ENCODE results near the gene NLGN1. TPM values are rescaled to one million over a fixed set of nuclear protein-coding genes. Genes with fewer than 3 reads are reported as not detected.

NLGN1 gene
- total RNA-seq, 4 donors from 2014 or later, result 0.80 to 4.4 (median 1.8) TPM

GRCh38 chr3:173841334-173841733 lies 443.8 kb downstream of the NLGN1 start:
- intact Hi-C loops (cut with DNase I; ENCODE audit: low total_unique reads), result no loop called here
- no peak overlapping the region for H3K4me3 ChIP-seq (ENCODE audit: low read depth, poor library complexity, severe bottlenecking)
- no peak for DNase-seq (ENCODE audit: low spot score in 2 of 2)
- TF ChIP-seq CTCF (IDR thresholded peaks at IDR 0.05) (no peak), POLR2A (IDR thresholded peaks at IDR 0.05) (no peak)
- WGBS, 2 donors, result 81 to 85% methylated on average over 1 of the region's 1 CpG

- intact Hi-C loops (cut with DNase I; ENCODE audit: low total_unique reads), result no loop called here
- 78 to 80% methylated on average over 3 of the region's 3 CpGs for WGBS, 2 donors
- no peak for DNase-seq (ENCODE audit: low spot score in 2 of 2)
- TF ChIP-seq POLR2A (IDR thresholded peaks at IDR 0.05), result no peak
- no peak for TF ChIP-seq CTCF (IDR thresholded peaks at IDR 0.05)
- H3K4me3 ChIP-seq (ENCODE audit: low read depth, poor library complexity, severe bottlenecking), result no peak overlapping the region
These were observed 445.5 kb downstream of the NLGN1 start for GRCh38 chr3:173843060-173843459.

- H3K4me3 ChIP-seq (ENCODE audit: low read depth, poor library complexity, severe bottlenecking), result no peak overlapping the region
- no peak for DNase-seq (ENCODE audit: low spot score in 2 of 2)
- WGBS, 2 donors, result 48 to 56% methylated on average over 2 of the region's 2 CpGs
- TF ChIP-seq CTCF (IDR thresholded peaks at IDR 0.05), result no peak
- TF ChIP-seq POLR2A (IDR thresholded peaks at IDR 0.05), result no peak
- intact Hi-C loops (cut with DNase I; ENCODE audit: low total_unique reads), result no loop called here
These were observed 449.0 kb downstream of the NLGN1 start for GRCh38 chr3:173846584-173846983.

GRCh38 chr3:173849489-173849888 lies 451.9 kb downstream of the NLGN1 start:
- intact Hi-C loops (cut with DNase I; ENCODE audit: low total_unique reads), result no loop called here
- no peak overlapping the region for H3K4me3 ChIP-seq (ENCODE audit: low read depth, poor library complexity, severe bottlenecking)
- 63 to 72% methylated on average over 4 of the region's 4 CpGs for WGBS, 2 donors
- TF ChIP-seq CTCF (IDR thresholded peaks at IDR 0.05) (no peak), POLR2A (IDR thresholded peaks at IDR 0.05) (no peak)
- DNase-seq (ENCODE audit: low spot score in 2 of 2), result no peak

- TF ChIP-seq CTCF (IDR thresholded peaks at IDR 0.05) (no peak), POLR2A (IDR thresholded peaks at IDR 0.05) (no peak)
- 75 to 78% methylated on average over 1 of the region's 1 CpG for WGBS, 2 donors
- no peak for DNase-seq (ENCODE audit: low spot score in 2 of 2)
- intact Hi-C loops (cut with DNase I; ENCODE audit: low total_unique reads), result no loop called here
- no peak overlapping the region for H3K4me3 ChIP-seq (ENCODE audit: low read depth, poor library complexity, severe bottlenecking)
These were observed 459.6 kb downstream of the NLGN1 start for GRCh38 chr3:173857154-173857553.

GRCh38 chr3:173862701-173863100 lies 465.2 kb downstream of the NLGN1 start:
- intact Hi-C loops (cut with DNase I; ENCODE audit: low total_unique reads), result no loop called here
- no peak for DNase-seq (ENCODE audit: low spot score in 2 of 2)
- whole genome bisulfite sequencing, 2 donors, result 79 to 85% methylated on average over 1 of the region's 1 CpG
- TF ChIP-seq POLR2A (IDR thresholded peaks at IDR 0.05) (no peak), CTCF (IDR thresholded peaks at IDR 0.05) (no peak)
- H3K4me3 ChIP-seq (ENCODE audit: low read depth, poor library complexity, severe bottlenecking), result no peak overlapping the region

All from lower leg skin (tissue), 4 donors.